Limb (tissue), 2 donors: Measurements from ENCODE around the gene CENPO.
"Not testable (repeated sequence)": the region's sequence is repeated elsewhere in the genome, so short reads cannot be mapped to it uniquely, and the experiment has no call there.

Experiments
- DNase-seq, 2 donors: peaks; one replicate each; pipeline ENCODE4 v3.0.0-alpha.2; 2016; ENCODE audit errors: extremely low spot score in 2 of 2

CENPO gene

GRCh38 chr2:24822049-24822706 lies 29.0 kb downstream of the CENPO start:
- peak in 1 of 2 donors; percentile 14 for DNase-seq

GRCh38 chr2:24824071-24824588 lies 30.9 kb downstream of the CENPO start:
- peak in 1 of 2 donors; percentile 21 for DNase-seq

GRCh38 chr2:24824966-24825882 lies 32.0 kb downstream of the CENPO start:
- peak in 1 of 2 donors; percentile 15 for DNase-seq

GRCh38 chr2:24825883-24826772 lies 32.9 kb downstream of the CENPO start:
- peak in 1 of 2 donors; percentile 32 for DNase-seq

GRCh38 chr2:24826773-24827145 lies 33.5 kb downstream of the CENPO start:
- DNase-seq, result no peak

GRCh38 chr2:24827321-24828237 lies 34.4 kb downstream of the CENPO start:
- DNase-seq, result peak; percentile 87

GRCh38 chr2:24828238-24828996 lies 35.2 kb downstream of the CENPO start:
- peak in 1 of 2 donors; percentile 21 for DNase-seq

GRCh38 chr2:24830351-24830750 lies 37.1 kb downstream of the CENPO start:
- DNase-seq, result no peak

- no peak for DNase-seq
Measured at GRCh38 chr2:24830786-24831185, 37.6 kb downstream of the CENPO start.

- no peak for DNase-seq
Measured at GRCh38 chr2:24831221-24832072, 38.2 kb downstream of the CENPO start.

- DNase-seq, result peak in 1 of 2 donors; percentile 62
Measured at GRCh38 chr2:24832073-24832461, 38.8 kb downstream of the CENPO start.

GRCh38 chr2:24832521-24832920 lies 39.3 kb downstream of the CENPO start:
- DNase-seq, result no peak

- DNase-seq, result no peak
Measured at GRCh38 chr2:24832931-24833701, 39.9 kb downstream of the CENPO start.

- DNase-seq, result no peak
Measured at GRCh38 chr2:24833821-24834732, 40.9 kb downstream of the CENPO start.

GRCh38 chr2:24834733-24835395 lies 41.6 kb downstream of the CENPO start:
- DNase-seq, result no peak

- DNase-seq, result not testable (repeated sequence)
Measured at GRCh38 chr2:24835411-24835810, 42.2 kb downstream of the CENPO start.
